Activated naive CD4-positive, alpha-beta T cell treated with anti-CD3 and anti-CD28 coated beads, Interleukin-2, amount 50 U/mL, for 24 hours (primary cell): ENCODE results near the gene IRF2.
A peak's percentile ranks its signal among the peaks of the same experiment; 100 is the strongest.
"Not testable (repeated sequence)": the region's sequence is repeated elsewhere in the genome, so short reads cannot be mapped to it uniquely, and the experiment has no call there.

ENCODE experiments used
- H3K27ac Mint-ChIP-seq: one replicate; pipeline ENCODE4 v1.8.0; 2021; ENCODE audit warnings: mild to moderate bottlenecking, mixed read lengths
- H3K27me3 Mint-ChIP-seq: one replicate; pipeline ENCODE4 v1.8.0; 2021; ENCODE audit warnings: mixed read lengths
- H3K36me3 Mint-ChIP-seq: one replicate; pipeline ENCODE4 v1.8.0; 2021; ENCODE audit warnings: mixed read lengths
- H3K4me1 Mint-ChIP-seq: one replicate; pipeline ENCODE4 v1.8.0; 2021; ENCODE audit warnings: mixed read lengths
- H3K4me3 Mint-ChIP-seq: one replicate; pipeline ENCODE4 v1.8.0; 2021; ENCODE audit warnings: mild to moderate bottlenecking, mixed read lengths
- H3K9me3 Mint-ChIP-seq: one replicate; pipeline ENCODE4 v1.8.0; 2021; ENCODE audit warnings: mixed read lengths

The IRF2 gene

DNA sequence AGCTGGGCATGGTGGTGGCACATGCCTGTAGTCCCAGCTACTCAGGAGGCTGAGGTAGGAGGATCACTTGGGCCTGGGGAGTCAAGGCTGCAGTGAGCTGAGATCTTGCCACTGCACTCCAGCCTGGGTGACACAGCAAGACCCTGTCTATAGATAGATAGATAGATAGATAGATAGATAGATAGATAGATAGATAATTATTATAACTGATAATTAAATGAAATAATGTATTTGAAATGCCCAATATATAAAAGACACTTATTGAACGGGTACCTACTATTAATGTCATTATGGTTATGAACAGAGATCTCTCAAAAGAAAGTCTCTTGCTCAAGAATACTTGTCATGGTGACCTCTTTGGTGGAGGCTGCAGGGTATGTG lies 131.5 kb downstream of the IRF2 start:
- H3K9me3 Mint-ChIP-seq, H3K36me3 Mint-ChIP-seq, H3K27me3 Mint-ChIP-seq, H3K27ac Mint-ChIP-seq: not testable (repeated sequence)
- Mint-ChIP-seq H3K4me1 (peaks cover 21% of the 10 kb centered on the region), H3K4me3 (peak overlapping the region; percentile 80)

DNA sequence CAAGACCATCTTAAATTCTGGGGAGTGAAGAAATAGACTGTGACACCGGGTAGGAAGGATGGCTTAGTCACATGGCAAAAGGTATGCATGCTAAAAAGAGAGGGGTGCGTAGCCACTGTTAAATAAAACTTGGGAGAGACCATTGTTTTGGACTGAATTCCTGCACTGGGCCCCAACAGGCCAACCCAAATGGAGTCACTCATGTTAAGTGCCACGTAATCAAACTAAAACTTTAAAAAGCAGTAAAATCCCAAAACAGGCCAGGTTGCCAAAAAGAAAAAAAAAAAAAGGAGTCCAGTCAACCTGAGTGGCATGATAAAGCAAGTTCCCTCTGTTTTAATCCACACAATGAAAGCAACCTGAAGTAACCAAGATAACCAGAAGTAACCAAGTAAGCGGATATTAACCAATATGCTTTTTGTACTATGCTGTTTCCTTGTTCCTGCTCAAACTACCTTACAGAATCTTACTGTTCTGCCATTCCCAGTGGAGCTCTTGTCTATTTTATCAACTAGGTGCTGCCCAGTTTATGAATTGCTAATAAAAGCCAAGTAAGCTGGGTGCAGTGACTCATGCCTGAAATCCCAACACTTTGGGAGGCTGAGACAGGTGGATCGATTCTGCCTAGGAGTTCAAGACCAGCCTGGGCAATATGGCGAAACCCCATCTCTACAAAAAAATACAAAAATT lies 132.0 kb downstream of the IRF2 start:
- peaks cover 2% of the 10 kb centered on the region for H3K27me3 Mint-ChIP-seq
- no peak overlapping the region for H3K27ac Mint-ChIP-seq
- H3K9me3 Mint-ChIP-seq: peaks cover 5% of the 10 kb centered on the region
- H3K4me1 Mint-ChIP-seq: peaks cover 21% of the 10 kb centered on the region
- H3K4me3 Mint-ChIP-seq: peak overlapping the region; percentile 19
- H3K36me3 Mint-ChIP-seq: peaks cover 2% of the 10 kb centered on the region

DNA sequence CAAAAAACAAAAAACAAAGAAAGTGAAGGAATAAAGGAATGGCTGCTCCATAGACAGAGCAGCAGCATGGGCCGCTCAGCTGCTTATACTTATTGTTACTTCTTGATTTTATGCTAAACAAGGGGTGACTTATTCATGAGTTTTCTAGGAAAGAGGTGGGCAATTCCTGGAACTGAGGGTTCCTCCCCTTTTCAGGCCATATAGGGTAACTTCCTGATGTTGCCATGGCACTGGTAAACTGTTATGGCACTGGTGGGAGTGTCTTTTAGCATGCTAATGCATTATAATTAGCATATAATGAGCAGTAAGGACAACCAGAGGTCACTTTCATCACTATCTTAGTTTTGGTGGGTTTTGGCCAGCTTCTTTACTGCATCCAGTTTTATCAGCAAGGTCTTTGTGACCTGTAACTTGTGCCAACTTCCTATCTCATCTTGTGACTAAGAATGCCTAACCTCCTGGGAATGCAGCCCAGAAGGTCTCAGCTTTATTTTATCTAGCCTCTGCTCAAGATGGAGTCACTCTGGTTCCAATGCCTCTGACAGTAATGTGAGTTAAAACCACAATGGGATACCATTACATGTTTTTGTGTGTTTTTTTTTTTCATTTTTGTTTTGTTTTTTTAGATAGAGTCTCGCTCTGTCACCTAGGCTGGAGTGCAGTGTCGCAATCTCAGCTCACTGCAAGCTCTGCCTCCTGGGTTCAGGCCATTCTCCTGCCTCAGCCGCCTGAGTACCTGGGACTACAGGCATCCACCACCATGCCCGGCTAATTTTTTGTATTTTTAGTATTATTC lies 134.8 kb downstream of the IRF2 start:
- not testable (repeated sequence) for H3K27me3 Mint-ChIP-seq, H3K36me3 Mint-ChIP-seq, H3K4me3 Mint-ChIP-seq
- peaks cover 10% of the 10 kb centered on the region for H3K9me3 Mint-ChIP-seq
- H3K27ac Mint-ChIP-seq: peak overlapping the region; percentile 46
- peaks cover 31% of the 10 kb centered on the region for H3K4me1 Mint-ChIP-seq

DNA sequence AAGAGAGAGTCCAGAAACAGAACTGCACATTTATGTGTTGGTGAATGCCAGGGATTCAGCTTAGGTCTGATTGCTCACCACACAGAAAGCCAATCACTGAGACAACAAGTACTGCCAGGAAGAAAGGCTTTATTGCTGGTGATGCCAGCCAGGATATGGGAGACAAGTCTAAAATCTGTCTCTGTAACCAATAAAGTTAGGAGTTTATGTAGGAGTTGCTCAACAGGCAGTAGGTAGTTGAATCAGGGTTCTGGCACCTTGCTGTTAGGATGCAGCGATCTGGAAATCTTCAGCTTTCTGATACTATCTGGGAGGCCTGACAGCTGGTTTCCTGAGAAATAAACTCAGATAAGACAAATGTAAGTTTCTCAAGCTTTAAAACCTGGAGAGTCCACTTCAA lies 136.4 kb downstream of the IRF2 start:
- no peaks in the 10 kb centered on the region for H3K27me3 Mint-ChIP-seq
- no peak overlapping the region for H3K27ac Mint-ChIP-seq
- peaks cover 14% of the 10 kb centered on the region for H3K4me1 Mint-ChIP-seq
- peaks cover 6% of the 10 kb centered on the region for H3K36me3 Mint-ChIP-seq
- H3K9me3 Mint-ChIP-seq: peaks cover 10% of the 10 kb centered on the region
- H3K4me3 Mint-ChIP-seq: no peak overlapping the region
